GM12878 (cell line): ENCODE results near the gene PIK3R2. TPM values are rescaled to one million over a fixed set of nuclear protein-coding genes. Genes with fewer than 3 reads are reported as not detected.

Experiments used
- polyA plus RNA-seq, 11 experiments: library from polyadenylated mRNA; depleted of rRNA in 4 of 11; unstranded in 6 of 11; stranded (reverse) in 5 of 11; fragments of >200 nt; fragmentation: Nextera tagmentation in 4 of 11; fragmentation: Illumina TruSeq in 1 of 11; extraction: Ambion mirVana in 4 of 11; extraction: Trizol in 1 of 11; gene quantifications; 1 replicate in 1 of 11; 2 replicates in 10 of 11; pipeline versions ENCODE4 v1.2.1 to v1.2.3, GENCODE V29; 2011 to 2016; ENCODE audit warnings: inconsistent platforms in 2 of 11, missing spikeins in 2 of 11, low read depth in 1 of 11
- small RNA-seq: library from RNA; depleted of rRNA; stranded (forward); fragments of <200 nt; gene quantifications from one replicate; pipeline ENCODE3, GENCODE V24; 2014
- total RNA-seq, 4 experiments: library from RNA; depleted of rRNA in 3 of 4; stranded (reverse); fragments of >200 nt in 3 of 4; fragmentation: Illumina TruSeq in 1 of 4; extraction: Trizol in 1 of 4; gene quantifications; 2 replicates each; pipeline versions ENCODE4 v1.2.1 to v1.2.3, GENCODE V29; 2013 to 2021

The PIK3R2 gene
- total and polyA plus RNA-seq, 10 of the 15 experiments (the other 5 are each of a cell fraction or from before 2014, with no cell fraction given) = 0.26 to 22.6 (median 2.5) TPM

Small RNA genes lying within 50 kb of the gene (small RNA-seq; reads per million reads assigned to genes)
- 0.62 reads per million, percentile 15 among the genes with 10 or more reads in this experiment for gene IFI30

Other genes with a start within 250 kb of the PIK3R2 start
Only the 7 nearest of the 15 such genes appear.
- 26.9 and 28.9 TPM in 2 replicates for gene IL12RB1, start 66.2 kb upstream of the PIK3R2 start, total RNA-seq (2014; rRNA removed)
- gene IL12RB1, start 66.2 kb upstream of the PIK3R2 start, total RNA-seq (2014; rRNA removed; fragmentation: Illumina TruSeq; extraction: Trizol) = 15.5 and 16.1 TPM in 2 replicates
- 28.1 and 29.9 TPM in 2 replicates for gene IL12RB1, start 66.2 kb upstream of the PIK3R2 start, total RNA-seq (2021)
- 5.5 and 10.8 TPM in 2 replicates for gene IL12RB1, start 66.2 kb upstream of the PIK3R2 start, polyA plus RNA-seq (2011; rRNA removed)
- 6.8 and 14.0 TPM in 2 replicates for gene IL12RB1, start 66.2 kb upstream of the PIK3R2 start, polyA plus RNA-seq (2014; fragmentation: Illumina TruSeq; extraction: Trizol)
- gene IL12RB1, start 66.2 kb upstream of the PIK3R2 start, polyA plus RNA-seq (2014; fragmentation: Nextera tagmentation; extraction: Ambion mirVana) = 1 to 10 TPM; 2.8 to 7.1 TPM
- 26.9 and 30.3 TPM in 2 replicates for gene IL12RB1, start 66.2 kb upstream of the PIK3R2 start, polyA plus RNA-seq (2014; rRNA removed)
- 10 to 100 TPM; 19.2 to 21.0 TPM for gene IL12RB1, start 66.2 kb upstream of the PIK3R2 start, polyA plus RNA-seq (2016; fragmentation: Nextera tagmentation; extraction: Ambion mirVana)
- 6.1 and 6.4 TPM in 2 replicates for gene MAST3, start 55.4 kb upstream of the PIK3R2 start, total RNA-seq (2014; rRNA removed)
- 2.7 and 3.0 TPM in 2 replicates for gene MAST3, start 55.4 kb upstream of the PIK3R2 start, total RNA-seq (2014; rRNA removed; fragmentation: Illumina TruSeq; extraction: Trizol)
- 21.5 and 22.2 TPM in 2 replicates for gene MAST3, start 55.4 kb upstream of the PIK3R2 start, total RNA-seq (2021)
- 1.9 and 4.5 TPM in 2 replicates for gene MAST3, start 55.4 kb upstream of the PIK3R2 start, polyA plus RNA-seq (2011; rRNA removed)
- 2.8 and 5.3 TPM in 2 replicates for gene MAST3, start 55.4 kb upstream of the PIK3R2 start, polyA plus RNA-seq (2014; fragmentation: Illumina TruSeq; extraction: Trizol)
- 1 to 10 TPM; 3.5 to 8.5 TPM for gene MAST3, start 55.4 kb upstream of the PIK3R2 start, polyA plus RNA-seq (2014; fragmentation: Nextera tagmentation; extraction: Ambion mirVana)
- 9.7 and 11.8 TPM in 2 replicates for gene MAST3, start 55.4 kb upstream of the PIK3R2 start, polyA plus RNA-seq (2014; rRNA removed)
- 10 to 100 TPM in 1 of 2 experiments, 1 to 10 TPM in 1; 9.7 to 10.5 TPM for gene MAST3, start 55.4 kb upstream of the PIK3R2 start, polyA plus RNA-seq (2016; fragmentation: Nextera tagmentation; extraction: Ambion mirVana)
- 747 and 845 TPM in 2 replicates for gene IFI30, start 20.6 kb downstream of the PIK3R2 start, total RNA-seq (2014; rRNA removed)
- 221 and 225 TPM in 2 replicates for gene IFI30, start 20.6 kb downstream of the PIK3R2 start, total RNA-seq (2014; rRNA removed; fragmentation: Illumina TruSeq; extraction: Trizol)
- gene IFI30, start 20.6 kb downstream of the PIK3R2 start, total RNA-seq (2021) = 301 and 314 TPM in 2 replicates
- 232 and 365 TPM in 2 replicates for gene IFI30, start 20.6 kb downstream of the PIK3R2 start, polyA plus RNA-seq (2011; rRNA removed)
- 147 and 257 TPM in 2 replicates for gene IFI30, start 20.6 kb downstream of the PIK3R2 start, polyA plus RNA-seq (2014; fragmentation: Illumina TruSeq; extraction: Trizol)
- 1,000 to 10,000 TPM; 1,054 to 1,112 TPM for gene IFI30, start 20.6 kb downstream of the PIK3R2 start, polyA plus RNA-seq (2014; fragmentation: Nextera tagmentation; extraction: Ambion mirVana)
- gene IFI30, start 20.6 kb downstream of the PIK3R2 start, polyA plus RNA-seq (2014; rRNA removed) = 492 and 678 TPM in 2 replicates
- 100 to 1,000 TPM; 445 to 456 TPM for gene IFI30, start 20.6 kb downstream of the PIK3R2 start, polyA plus RNA-seq (2016; fragmentation: Nextera tagmentation; extraction: Ambion mirVana)
- gene MPV17L2, start 40.1 kb downstream of the PIK3R2 start, total RNA-seq (2014; rRNA removed) = 26.7 and 32.0 TPM in 2 replicates
- 13.6 and 15.4 TPM in 2 replicates for gene MPV17L2, start 40.1 kb downstream of the PIK3R2 start, total RNA-seq (2014; rRNA removed; fragmentation: Illumina TruSeq; extraction: Trizol)
- gene MPV17L2, start 40.1 kb downstream of the PIK3R2 start, total RNA-seq (2021) = 17.9 and 19.9 TPM in 2 replicates
- gene MPV17L2, start 40.1 kb downstream of the PIK3R2 start, polyA plus RNA-seq (2011; rRNA removed) = 7.1 and 17.1 TPM in 2 replicates
- gene MPV17L2, start 40.1 kb downstream of the PIK3R2 start, polyA plus RNA-seq (2014; fragmentation: Illumina TruSeq; extraction: Trizol) = 10.4 and 25.9 TPM in 2 replicates
- 1 to 10 TPM; 5.1 to 7.7 TPM for gene MPV17L2, start 40.1 kb downstream of the PIK3R2 start, polyA plus RNA-seq (2014; fragmentation: Nextera tagmentation; extraction: Ambion mirVana)
- 39.4 and 44.5 TPM in 2 replicates for gene MPV17L2, start 40.1 kb downstream of the PIK3R2 start, polyA plus RNA-seq (2014; rRNA removed)
- gene MPV17L2, start 40.1 kb downstream of the PIK3R2 start, polyA plus RNA-seq (2016; fragmentation: Nextera tagmentation; extraction: Ambion mirVana) = 10 to 100 TPM; 46.2 to 57.2 TPM
- 0.98 and 1.2 TPM in 2 replicates for gene RAB3A, start 50.9 kb downstream of the PIK3R2 start, total RNA-seq (2014; rRNA removed)
- 0.51 and 0.67 TPM in 2 replicates for gene RAB3A, start 50.9 kb downstream of the PIK3R2 start, total RNA-seq (2014; rRNA removed; fragmentation: Illumina TruSeq; extraction: Trizol)
- 2.9 and 3.5 TPM in 2 replicates for gene RAB3A, start 50.9 kb downstream of the PIK3R2 start, total RNA-seq (2021)
- 1.3 and 2.8 TPM in 2 replicates for gene RAB3A, start 50.9 kb downstream of the PIK3R2 start, polyA plus RNA-seq (2011; rRNA removed)
- 0.54 and 1.1 TPM in 2 replicates for gene RAB3A, start 50.9 kb downstream of the PIK3R2 start, polyA plus RNA-seq (2014; fragmentation: Illumina TruSeq; extraction: Trizol)
- gene RAB3A, start 50.9 kb downstream of the PIK3R2 start, polyA plus RNA-seq (2014; fragmentation: Nextera tagmentation; extraction: Ambion mirVana) = under 1 TPM in 1 of 2 experiments, not detected in 1; 0.07 TPM
- gene RAB3A, start 50.9 kb downstream of the PIK3R2 start, polyA plus RNA-seq (2014; rRNA removed) = 1.0 and 2.5 TPM in 2 replicates
- 1 to 10 TPM; 1.6 to 2.0 TPM for gene RAB3A, start 50.9 kb downstream of the PIK3R2 start, polyA plus RNA-seq (2016; fragmentation: Nextera tagmentation; extraction: Ambion mirVana)
- 0.28 and 1.1 TPM in 2 replicates for gene PDE4C, start 73.3 kb downstream of the PIK3R2 start, total RNA-seq (2014; rRNA removed)
- 0.14 and 0.40 TPM in 2 replicates for gene PDE4C, start 73.3 kb downstream of the PIK3R2 start, total RNA-seq (2014; rRNA removed; fragmentation: Illumina TruSeq; extraction: Trizol)
- gene PDE4C, start 73.3 kb downstream of the PIK3R2 start, total RNA-seq (2021) = 0.27 and 0.67 TPM in 2 replicates
- gene PDE4C, start 73.3 kb downstream of the PIK3R2 start, polyA plus RNA-seq (2011; rRNA removed) = 0.19 and 0.43 TPM in 2 replicates
- gene PDE4C, start 73.3 kb downstream of the PIK3R2 start, polyA plus RNA-seq (2014; fragmentation: Illumina TruSeq; extraction: Trizol) = 0.15 TPM in 1 of 2 replicates, not detected in the other
- gene PDE4C, start 73.3 kb downstream of the PIK3R2 start, polyA plus RNA-seq (2014; fragmentation: Nextera tagmentation; extraction: Ambion mirVana) = under 1 TPM; 0.08 to 0.13 TPM
- gene PDE4C, start 73.3 kb downstream of the PIK3R2 start, polyA plus RNA-seq (2014; rRNA removed) = 0.27 and 0.73 TPM in 2 replicates
- under 1 TPM; 0.13 to 0.47 TPM for gene PDE4C, start 73.3 kb downstream of the PIK3R2 start, polyA plus RNA-seq (2016; fragmentation: Nextera tagmentation; extraction: Ambion mirVana)
- gene IQCN, start 121.3 kb downstream of the PIK3R2 start, total RNA-seq (2014; rRNA removed) = 0.23 and 0.27 TPM in 2 replicates
- 0.27 and 0.28 TPM in 2 replicates for gene IQCN, start 121.3 kb downstream of the PIK3R2 start, total RNA-seq (2014; rRNA removed; fragmentation: Illumina TruSeq; extraction: Trizol)
- 0.54 and 0.64 TPM in 2 replicates for gene IQCN, start 121.3 kb downstream of the PIK3R2 start, total RNA-seq (2021)
- gene IQCN, start 121.3 kb downstream of the PIK3R2 start, polyA plus RNA-seq (2011; rRNA removed) = 0.01 TPM in 1 of 2 replicates, not detected in the other
- 0.08 and 0.19 TPM in 2 replicates for gene IQCN, start 121.3 kb downstream of the PIK3R2 start, polyA plus RNA-seq (2014; fragmentation: Illumina TruSeq; extraction: Trizol)
- not detected for gene IQCN, start 121.3 kb downstream of the PIK3R2 start, polyA plus RNA-seq (2014; fragmentation: Nextera tagmentation; extraction: Ambion mirVana)
- 0.45 and 0.72 TPM in 2 replicates for gene IQCN, start 121.3 kb downstream of the PIK3R2 start, polyA plus RNA-seq (2014; rRNA removed)
- gene IQCN, start 121.3 kb downstream of the PIK3R2 start, polyA plus RNA-seq (2016; fragmentation: Nextera tagmentation; extraction: Ambion mirVana) = under 1 TPM in 1 of 2 experiments, not detected in 1; 0.07 TPM